PC-3 (cell line): ENCODE results near the gene DNAH10. TPM values are rescaled to one million over a fixed set of nuclear protein-coding genes. Genes with fewer than 3 reads are reported as not detected.

Experiments
- ATAC-seq: fragments of 200-7000 bp; cut with Tn5 transposase; 2 replicates; pipeline ENCODE4 v1.9.1; 2020; ENCODE audit warnings: mild to moderate bottlenecking, moderate library complexity
- BruUV-seq: library from RNA; stranded (reverse); fragments of 400-500 nt; replicated peaks from 2 replicates; lab custom pipeline; 2021; lab: Mats Ljungman, UMichigan
- CTCF ChIA-PET: fragments of 300-600 bp; sonication (Branson Sonifier 250); formaldehyde crosslinking; loops from one replicate; lab custom pipeline; 2022; ENCODE audit warnings: antibody characterized with exemption; lab: Charles Lee
- POLR2A ChIA-PET: fragments of 300-600 bp; sonication (Branson Sonifier 250); formaldehyde crosslinking; loops from one replicate; lab custom pipeline; 2022; ENCODE audit warnings: antibody characterized with exemption; ENCODE audit not compliant: unreplicated experiment; lab: Charles Lee
- DNase-seq: peaks from one replicate; pipeline ENCODE4 v3.0.0-alpha.2; 2015
- H2AFZ ChIP-seq: fragments of 300-600 bp; sonication (generic); 2 replicates; pipeline ENCODE4 v1.6.0; 2016; ENCODE audit warnings: antibody characterized with exemption, low read length
- H3F3A ChIP-seq: fragments of 300-600 bp; sonication (generic); one replicate; pipeline ENCODE4 v1.6.0; 2017; ENCODE audit warnings: antibody characterized with exemption, low read length, control low read depth, mild to moderate bottlenecking; ENCODE audit not compliant: unreplicated experiment
- H3K27ac ChIP-seq: fragments of 300-600 bp; sonication (generic); 2 replicates; pipeline ENCODE4 v1.5.1; 2016; ENCODE audit warnings: mild to moderate bottlenecking, low read length
- H3K27me3 ChIP-seq: fragments of 300-600 bp; sonication (generic); 2 replicates; pipeline ENCODE4 v1.6.1; 2016; ENCODE audit warnings: low read length, mixed read lengths
- H3K36me3 ChIP-seq: fragments of 300-600 bp; sonication (generic); 2 replicates; pipeline ENCODE4 v1.6.1; 2016; ENCODE audit warnings: low read depth, mixed run types, low read length, mixed read lengths
- H3K4me1 ChIP-seq: fragments of 300-600 bp; sonication (generic); 2 replicates; pipeline ENCODE4 v1.5.1; 2016; ENCODE audit warnings: low read length; ENCODE audit not compliant: insufficient read depth
- H3K4me2 ChIP-seq: fragments of 300-600 bp; sonication (generic); 2 replicates; pipeline ENCODE4 v1.6.0; 2016; ENCODE audit warnings: low read length
- H3K4me3 ChIP-seq: fragments of 300-600 bp; sonication (generic); 2 replicates; pipeline ENCODE4 v1.5.1; 2016; ENCODE audit warnings: mild to moderate bottlenecking, low read length, mixed read lengths
- H3K79me2 ChIP-seq: fragments of 300-600 bp; sonication (generic); 2 replicates; pipeline ENCODE4 v1.6.1; 2017; ENCODE audit warnings: low read length, mixed read lengths
- H3K9ac ChIP-seq: fragments of 300-600 bp; sonication (generic); 2 replicates; pipeline ENCODE4 v1.6.0; 2016; ENCODE audit warnings: mild to moderate bottlenecking, low read length
- H3K9me2 ChIP-seq: fragments of 300-600 bp; sonication (generic); replicated peaks from 2 replicates; pipeline ENCODE4 v1.6.1; 2016; ENCODE audit warnings: mixed run types, low read length, mixed read lengths
- H3K9me3 ChIP-seq: fragments of 300-600 bp; sonication (generic); 2 replicates; pipeline ENCODE4 v1.6.1; 2016; ENCODE audit warnings: low read length, mixed read lengths
- H4K20me1 ChIP-seq: fragments of 300-600 bp; sonication (generic); 2 replicates; pipeline ENCODE4 v1.6.1; 2016; ENCODE audit warnings: low read length, mixed read lengths
- CTCF ChIP-seq: fragments of 300-600 bp; sonication (generic); conservative IDR thresholded peaks from 2 replicates; pipeline ENCODE4 v1.5.1; 2017; ENCODE audit warnings: antibody characterized with exemption, low read depth, mild to moderate bottlenecking, low read length
- EZH2 ChIP-seq: fragments of 300-600 bp; sonication (generic); IDR thresholded peaks from one replicate; pipeline ENCODE4 v1.6.1; 2017; ENCODE audit warnings: antibody characterized with exemption, mild to moderate bottlenecking, low read length; ENCODE audit not compliant: unreplicated experiment
- EZH2phosphoT487 ChIP-seq: fragments of 300-600 bp; sonication (generic); IDR thresholded peaks from 2 replicates; pipeline ENCODE4 v1.6.1; 2018; ENCODE audit warnings: mild to moderate bottlenecking, antibody characterized with exemption, low read length, borderline replicate concordance
- intact Hi-C: fragments of 100-400 bp; cut with micrococcal nuclease; formaldehyde crosslinking; loops from 2 replicates; pipeline ENCODE4 v1.9.0; 2023
- total RNA-seq: library from RNA; depleted of rRNA; stranded (reverse); fragments of >200 nt; gene quantifications from 2 replicates; pipeline ENCODE4 v1.2.3, GENCODE V29; 2014

DNAH10 gene
- total RNA-seq, 1 experiment from 2014 or later = 0.15 TPM

- Histone ChIP-seq H3K79me2 (no peaks in the 10 kb centered on the region), H3K36me3 (no peaks in the 10 kb centered on the region; the same call in 1 of the 2 replicates), H2AFZ (no peak overlapping the region), H3F3A (no peaks in the 10 kb centered on the region), H3K4me3 (no peak overlapping the region), H3K4me1 (no peaks in the 10 kb centered on the region), H3K27me3 (peaks cover 16% of the 10 kb centered on the region), H3K4me2 (no peak overlapping the region), H3K9ac (no peak overlapping the region), H3K27ac (no peak overlapping the region), H3K9me3 (no peaks in the 10 kb centered on the region), H3K9me2 (no peaks in the 10 kb centered on the region), H4K20me1 (no peaks in the 10 kb centered on the region)
- TF ChIP-seq CTCF (no peak), EZH2 (no peak), EZH2phosphoT487 (no peak)
- ChIA-PET POLR2A (no interaction called here), CTCF (no interaction called here)
- no TSS peak for BruUV-seq
- no peak for ATAC-seq
- DNase-seq = no peak
- intact Hi-C loops = no loop called here
Observed at GRCh38 chr12:123839826-123840225, 77.7 kb downstream of the DNAH10 start.

- DNase-seq = no peak
- ChIA-PET CTCF (no interaction called here), POLR2A (no interaction called here)
- Histone ChIP-seq H3K4me1 (no peaks in the 10 kb centered on the region), H3F3A (no peaks in the 10 kb centered on the region), H3K9ac (no peak overlapping the region), H2AFZ (no peak overlapping the region), H3K4me2 (no peak overlapping the region), H3K4me3 (no peak overlapping the region), H3K9me3 (no peaks in the 10 kb centered on the region), H3K27ac (no peak overlapping the region), H4K20me1 (no peaks in the 10 kb centered on the region), H3K9me2 (no peaks in the 10 kb centered on the region), H3K27me3 (peaks cover 16% of the 10 kb centered on the region), H3K36me3 (no peaks in the 10 kb centered on the region; the same call in 1 of the 2 replicates), H3K79me2 (no peaks in the 10 kb centered on the region)
- BruUV-seq = no TSS peak
- ATAC-seq = no peak
- TF ChIP-seq EZH2phosphoT487 (no peak), CTCF (no peak), EZH2 (no peak)
- intact Hi-C loops = no loop called here
Observed at GRCh38 chr12:123840765-123841425, 78.8 kb downstream of the DNAH10 start.
